ENCODE data around the gene BAAT. TPM values are rescaled to one million over a fixed set of nuclear protein-coding genes. Genes with fewer than 3 reads are reported as not detected.

BAAT gene
- total and polyA plus RNA-seq, 2 of the 4 experiments (the other 2 are of a cell fraction): not detected

GRCh38 chr9:101432171-101432570, 47.4 kb upstream of the BAAT start:
- CTCF ChIA-PET: interaction anchor here (1.5 kb wide), 1 partner anchor 17 kb away, joined by 4 read pairs; no protein-coding TSS in a partner anchor
- ATAC-seq (ENCODE audit: low read depth) (no peak), DNase-seq (no peak)
- TF ChIP-seq FOS (IDR thresholded peaks at IDR 0.05; ENCODE audit: low read depth, low read length) (no peak), CEBPB (IDR thresholded peaks at IDR 0.05; ENCODE audit: low read depth, low read length) (no peak), RCOR1 (IDR thresholded peaks at IDR 0.05; ENCODE audit: insufficient replicate concordance, low read length) (no peak), RFX5 (IDR thresholded peaks at IDR 0.05; ENCODE audit: low read depth, low read length) (no peak), BHLHE40 (IDR thresholded peaks at IDR 0.05; ENCODE audit: low read depth, low read length) (no peak), RAD21 (IDR thresholded peaks at IDR 0.05; ENCODE audit: low read length) (no peak), ELK1 (IDR thresholded peaks at IDR 0.05; ENCODE audit: borderline replicate concordance, low read depth, low read length) (no peak), POLR2A (IDR thresholded peaks at IDR 0.05; ENCODE audit: low read depth, low read length) (no peak), MAFK (IDR thresholded peaks at IDR 0.05; ENCODE audit: low read depth, low read length) (no peak), MXI1 (IDR thresholded peaks at IDR 0.05; ENCODE audit: borderline replicate concordance, low read depth, low read length) (no peak), USF2 (IDR thresholded peaks at IDR 0.05; ENCODE audit: low read depth, low read length) (no peak), NFE2L2 (IDR thresholded peaks at IDR 0.05; ENCODE audit: low read depth, low read length) (no peak), SMC3 (IDR thresholded peaks at IDR 0.05; ENCODE audit: low read depth, low read length) (no peak), CHD1 (IDR thresholded peaks at IDR 0.05; ENCODE audit: low read depth, low read length) (no peak), CTCF (conservative IDR thresholded peaks at IDR 0.05; ENCODE audit: low read depth, low read length) (no peak), MAZ (IDR thresholded peaks at IDR 0.05; ENCODE audit: borderline replicate concordance, low read depth, low read length) (no peak)
- Histone ChIP-seq H2BK5ac (ENCODE audit: low read depth, low read length, poor library complexity, severe bottlenecking) (no peak overlapping the region), H3K4me2 (ENCODE audit: low read depth, low read length) (no peak overlapping the region), H3K9ac (ENCODE audit: low read depth, low read length) (no peak overlapping the region), H3K27me3 (ENCODE audit: control insufficient read depth, insufficient read depth, low read length) (peaks cover under 1% of the 10 kb centered on the region; the same call in 1 of the 2 replicates), H4K91ac (ENCODE audit: insufficient read depth, low read depth, low read length) (no peak overlapping the region), H3K27ac (ENCODE audit: insufficient read depth, low read length) (no peak overlapping the region), H3K14ac (replicated peaks; ENCODE audit: low read depth, low read length) (no peak overlapping the region), H2BK15ac (ENCODE audit: low read depth, low read length) (no peak overlapping the region), H2AFZ (replicated peaks; ENCODE audit: low read length, poor library complexity) (no peak overlapping the region), H3K56ac (ENCODE audit: extremely low read depth, insufficient read depth, low read length) (no peak overlapping the region), H3K9me3 (ENCODE audit: control insufficient read depth, insufficient read depth, low read length) (no peaks in the 10 kb centered on the region), H2BK20ac (ENCODE audit: low read depth, low read length) (no peak overlapping the region), H2AK9ac (replicated peaks; ENCODE audit: low read depth, low read length, poor library complexity) (no peak overlapping the region), H3K4ac (ENCODE audit: low read depth, low read length) (no peak overlapping the region), H3K9me1 (ENCODE audit: insufficient read depth, low read length) (no peaks in the 10 kb centered on the region), H3K4me1 (ENCODE audit: control insufficient read depth, insufficient read depth, low read length) (no peaks in the 10 kb centered on the region), H3K18ac (ENCODE audit: low read depth, low read length) (no peak overlapping the region), H3K36me3 (ENCODE audit: control insufficient read depth, insufficient read depth, low read length) (no peaks in the 10 kb centered on the region), H4K20me1 (ENCODE audit: insufficient read depth, low read length) (no peaks in the 10 kb centered on the region), H3K79me1 (ENCODE audit: low read depth in 1 of 2, low read length in 2 of 2) (no peaks in the 10 kb centered on the region), H4K5ac (ENCODE audit: low read depth, low read length) (no peak overlapping the region), H4K8ac (ENCODE audit: low read depth in 2 of 2, low read length in 2 of 2) (no peak overlapping the region), H2AK5ac (ENCODE audit: low read depth, low read length) (no peak overlapping the region), H2BK120ac (ENCODE audit: low read depth, low read length) (no peak overlapping the region), H3K4me3 (ENCODE audit: insufficient read depth, low read depth, low read length) (no peak overlapping the region), H3K23ac (ENCODE audit: low read depth, low read length) (no peak overlapping the region)
- intact Hi-C loops (cut with micrococcal nuclease): no loop called here
- in situ Hi-C loops (cut with MboI; ENCODE audit: low sequenced_read_pairs): no loop called here
- POLR2A ChIA-PET (ENCODE audit: unreplicated experiment): no interaction called here
- dilution Hi-C loops (cut with HindIII; ENCODE audit: low sequenced_read_pairs, unreplicated experiment): no loop called here
- BruUV-seq (replicated peaks): no TSS peak

All from IMR-90 (cell line).